Ovary (tissue), 9 donors: ENCODE measurements around the gene TFAP2B. TPM values are rescaled to one million over a fixed set of nuclear protein-coding genes. Genes with fewer than 3 reads are reported as not detected.

ENCODE experiments used
- DNase-seq, 5 donors: peaks; one replicate each; pipeline ENCODE4 v3.0.0-alpha.2; 2019 to 2020
- H3K27ac ChIP-seq, 2 donors: fragments of 200-600 bp; one replicate each; pipeline versions ENCODE4 v1.5.1 to v1.8.0; 2019 to 2022
- H3K27me3 ChIP-seq: fragments of 200-600 bp; one replicate; pipeline ENCODE4 v1.8.0; 2022
- H3K36me3 ChIP-seq: fragments of 200-600 bp; sonication (generic); one replicate; pipeline ENCODE4 v1.5.1; 2019
- H3K4me1 ChIP-seq: one replicate; pipeline ENCODE4 v1.8.1; 2013; ENCODE audit warnings: mild to moderate bottlenecking, moderate library complexity; ENCODE audit not compliant: insufficient read depth
- H3K4me3 ChIP-seq: fragments of 200-600 bp; sonication (generic); one replicate; pipeline ENCODE4 v1.5.1; 2017
- H3K9me3 ChIP-seq, 2 donors: fragments of 200-600 bp in 1 of 2; sonication (generic) in 1 of 2; one replicate each; pipeline versions ENCODE4 v1.5.1 to v1.8.1; 2013 to 2019; ENCODE audit warnings: mild to moderate bottlenecking in 1 of 2, moderate library complexity in 1 of 2
- CTCF ChIP-seq, 3 donors: fragments of 450-650 bp in 2 of 3; fragments of 200-600 bp in 1 of 3; IDR thresholded peaks; one replicate each; pipeline versions ENCODE4 v1.5.1 to v1.8.0; 2016 to 2022; ENCODE audit warnings: antibody characterized with exemption in 3 of 3, mild to moderate bottlenecking in 1 of 3
- EP300 ChIP-seq: sonication (generic); formaldehyde crosslinking; IDR thresholded peaks from one replicate; pipeline ENCODE4 v1.6.1; 2017; ENCODE audit warnings: antibody characterized with exemption
- POLR2A ChIP-seq: fragments of 450-650 bp; IDR thresholded peaks from one replicate; pipeline ENCODE4 v1.6.1; 2017; ENCODE audit warnings: antibody characterized with exemption, mild to moderate bottlenecking, moderate library complexity
- WGBS, 3 donors: extraction: QIAGEN DNeasy Blood & Tissue Kit in 1 of 3; methylation state at CpG; one replicate each; pipeline versions ENCODE4 v1.1.5 to v1.1.7; 2013 to 2017; 5-methylcytosine and 5-hydroxymethylcytosine counted together
- intact Hi-C, 4 donors: fragments of 100-400 bp; cut with DNase I; formaldehyde crosslinking; loops; one replicate each; pipeline versions ENCODE4 v1.11.0 to v1.15.1; 2022 to 2023
- polyA plus RNA-seq, 2 donors: library from polyadenylated mRNA; stranded (reverse); fragments of 200-250 nt in 1 of 2; fragments of 350-450 nt in 1 of 2; fragmentation: Illumina TruSeq in 1 of 2; extraction: RNeasy Lipid Tissue Mini Kit (QIAGEN cat#74804) in 1 of 2; gene quantifications; one replicate each; pipeline ENCODE4 v1.2.3, GENCODE V29; 2013 to 2014
- total RNA-seq, 7 donors: library from RNA; depleted of rRNA in 2 of 7; stranded (reverse); fragments of >200 nt in 2 of 7; fragmentation: NEBNext Ultra II Directional in 3 of 7; extraction: Animal tissue kit (Norgen Biotek cat#: 25700) in 3 of 7; gene quantifications; one replicate each; pipeline versions ENCODE4 v1.1.0 to v1.2.4, GENCODE V29; 2016 to 2023
- donor health status: DM: no; HTN: no; CAD: no; lungs with moderate emphysema.
- donor health status: DM: no; HTN: no; CAD: no.
- donor health status: Bipolar disorder and iron deficiency.
- donor health status: DM: yes; HTN: yes; CAD: no.
- donor health status: DM: no; HTN: no; CAD: no.
- donor health status: DM: yes; HTN: yes; CAD: no.

Gene TFAP2B
- total and polyA plus RNA-seq, 9 donors: not detected

- Histone ChIP-seq H3K9me3 (no peaks in the 10 kb centered on the region), H3K27ac (no peak overlapping the region), H3K27me3 (no peaks in the 10 kb centered on the region), H3K4me3 (no peak overlapping the region), H3K36me3 (no peaks in the 10 kb centered on the region), H3K4me1 (no peaks in the 10 kb centered on the region)
- intact Hi-C loops: no loop called here
- no peak for DNase-seq
- no peak for TF ChIP-seq EP300
- TF ChIP-seq POLR2A: no peak
- TF ChIP-seq CTCF (IDR thresholded peaks at IDR 0.05): no peak
- 2 to 4% (median 2%) methylated on average over 22 of the region's 22 CpGs for WGBS, 3 donors
Observed at GRCh38 chr6:50836231-50836630, 17.6 kb downstream of the TFAP2B start.

- intact Hi-C loops: no loop called here
Observed at GRCh38 chr6:50837589-50838445, 19.1 kb downstream of the TFAP2B start.

GRCh38 chr6:50840112-50840810, 21.6 kb downstream of the TFAP2B start:
- Histone ChIP-seq H3K27me3 (no peaks in the 10 kb centered on the region), H3K9me3 (peaks cover 0 to 2% of the 10 kb centered on the region in 2 donors), H3K36me3 (no peaks in the 10 kb centered on the region), H3K27ac (no peak overlapping the region), H3K4me1 (no peaks in the 10 kb centered on the region), H3K4me3 (no peak overlapping the region)
- no peak for TF ChIP-seq CTCF (IDR thresholded peaks at IDR 0.05)
- TF ChIP-seq POLR2A: no peak
- TF ChIP-seq EP300: no peak
- DNase-seq: no peak
- intact Hi-C loops: no loop called here
- WGBS, 3 donors: 9 to 13% (median 12%) methylated on average over 15 of the region's 15 CpGs

More at GRCh38 chr6:50837589-50838445, 19.1 kb downstream of the TFAP2B start:
- Histone ChIP-seq H3K4me1 (no peaks in the 10 kb centered on the region), H3K27ac (no peak overlapping the region), H3K4me3 (no peak overlapping the region), H3K27me3 (no peaks in the 10 kb centered on the region), H3K9me3 (peaks cover 0 to 2% of the 10 kb centered on the region in 2 donors), H3K36me3 (no peaks in the 10 kb centered on the region)
- no peak for DNase-seq
- 4 to 6% (median 4%) methylated on average over 14 of the region's 14 CpGs for WGBS, 3 donors
- no peak for TF ChIP-seq EP300
- no peak for TF ChIP-seq POLR2A
- TF ChIP-seq CTCF (IDR thresholded peaks at IDR 0.05): no peak

GRCh38 chr6:50840811-50841192, 22.1 kb downstream of the TFAP2B start:
- Histone ChIP-seq H3K27ac (no peak overlapping the region), H3K4me1 (no peaks in the 10 kb centered on the region), H3K36me3 (no peaks in the 10 kb centered on the region), H3K4me3 (no peak overlapping the region), H3K9me3 (peaks cover 0 to 5% of the 10 kb centered on the region in 2 donors), H3K27me3 (no peaks in the 10 kb centered on the region)
- no peak for DNase-seq
- intact Hi-C loops: no loop called here
- 3 to 8% (median 6%) methylated on average over 18 of the region's 18 CpGs for WGBS, 3 donors
- no peak for TF ChIP-seq EP300
- no peak for TF ChIP-seq CTCF (IDR thresholded peaks at IDR 0.05)
- TF ChIP-seq POLR2A: no peak
